ENCODE measurements around the gene RNU6-9. TPM values are rescaled to one million over a fixed set of nuclear protein-coding genes. Genes with fewer than 3 reads are reported as not detected.
"Not testable (repeated sequence)": the region's sequence is repeated elsewhere in the genome, so short reads cannot be mapped to it uniquely, and the experiment has no call there.

RNU6-9 gene
- total RNA-seq, 1 donor from 2014 or later, result not detected

GRCh38 chr19:889662-890295, 3.5 kb upstream of the RNU6-9 start:
- no peak for DNase-seq (ENCODE audit: low read depth)
- H3K9ac ChIP-seq (ENCODE audit: low read length), result no peak overlapping the region
- no peak overlapping the region for H3K4me3 Mint-ChIP-seq (ENCODE audit: unreplicated experiment)
- no peaks in the 10 kb centered on the region for H3K27me3 ChIP-seq (ENCODE audit: insufficient read depth, low read length)
- peaks cover 23% of the 10 kb centered on the region for H3K79me2 ChIP-seq (ENCODE audit: insufficient read depth, low read length)
- H2AFZ ChIP-seq (ENCODE audit: low read depth, low read length), result no peak overlapping the region
- H3K36me3 Mint-ChIP-seq (ENCODE audit: low read depth, unreplicated experiment), result peaks cover 11% of the 10 kb centered on the region
- no peaks in the 10 kb centered on the region for H3K4me1 ChIP-seq (ENCODE audit: insufficient read depth, low read length)
- no peak overlapping the region for H3K27ac ChIP-seq (ENCODE audit: low read depth, low read length)
- H3K27me3 Mint-ChIP-seq (ENCODE audit: low read depth, unreplicated experiment), result no peaks in the 10 kb centered on the region
- no peak overlapping the region for H3K4me2 ChIP-seq (ENCODE audit: low read length)
- H3K9me3 ChIP-seq (ENCODE audit: insufficient read depth, low read depth, low read length), result no peaks in the 10 kb centered on the region
- no peak overlapping the region for H3K4me3 ChIP-seq (ENCODE audit: insufficient read depth, low read depth, low read length)
- no peaks in the 10 kb centered on the region for H3K9me3 Mint-ChIP-seq (ENCODE audit: unreplicated experiment)
- FAIRE-seq, result no peak
- H4K20me1 ChIP-seq (ENCODE audit: insufficient read depth, low read length), result no peaks in the 10 kb centered on the region
- H3K4me1 Mint-ChIP-seq (ENCODE audit: low read depth, unreplicated experiment), result no peaks in the 10 kb centered on the region
- no peaks in the 10 kb centered on the region for H3K36me3 ChIP-seq (ENCODE audit: insufficient read depth, low read length)
- no peak overlapping the region for H3K27ac Mint-ChIP-seq (ENCODE audit: unreplicated experiment)
- TF ChIP-seq, protein P1, sequence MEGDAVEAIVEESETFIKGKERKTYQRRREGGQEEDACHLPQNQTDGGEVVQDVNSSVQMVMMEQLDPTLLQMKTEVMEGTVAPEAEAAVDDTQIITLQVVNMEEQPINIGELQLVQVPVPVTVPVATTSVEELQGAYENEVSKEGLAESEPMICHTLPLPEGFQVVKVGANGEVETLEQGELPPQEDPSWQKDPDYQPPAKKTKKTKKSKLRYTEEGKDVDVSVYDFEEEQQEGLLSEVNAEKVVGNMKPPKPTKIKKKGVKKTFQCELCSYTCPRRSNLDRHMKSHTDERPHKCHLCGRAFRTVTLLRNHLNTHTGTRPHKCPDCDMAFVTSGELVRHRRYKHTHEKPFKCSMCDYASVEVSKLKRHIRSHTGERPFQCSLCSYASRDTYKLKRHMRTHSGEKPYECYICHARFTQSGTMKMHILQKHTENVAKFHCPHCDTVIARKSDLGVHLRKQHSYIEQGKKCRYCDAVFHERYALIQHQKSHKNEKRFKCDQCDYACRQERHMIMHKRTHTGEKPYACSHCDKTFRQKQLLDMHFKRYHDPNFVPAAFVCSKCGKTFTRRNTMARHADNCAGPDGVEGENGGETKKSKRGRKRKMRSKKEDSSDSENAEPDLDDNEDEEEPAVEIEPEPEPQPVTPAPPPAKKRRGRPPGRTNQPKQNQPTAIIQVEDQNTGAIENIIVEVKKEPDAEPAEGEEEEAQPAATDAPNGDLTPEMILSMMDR (IDR thresholded peaks at IDR 0.05; ENCODE audit: insufficient read depth, low read depth, low read length), result no peak
- no peak for TF ChIP-seq EZH2 (IDR thresholded peaks at IDR 0.05; ENCODE audit: insufficient read depth, low read length)

DNA sequence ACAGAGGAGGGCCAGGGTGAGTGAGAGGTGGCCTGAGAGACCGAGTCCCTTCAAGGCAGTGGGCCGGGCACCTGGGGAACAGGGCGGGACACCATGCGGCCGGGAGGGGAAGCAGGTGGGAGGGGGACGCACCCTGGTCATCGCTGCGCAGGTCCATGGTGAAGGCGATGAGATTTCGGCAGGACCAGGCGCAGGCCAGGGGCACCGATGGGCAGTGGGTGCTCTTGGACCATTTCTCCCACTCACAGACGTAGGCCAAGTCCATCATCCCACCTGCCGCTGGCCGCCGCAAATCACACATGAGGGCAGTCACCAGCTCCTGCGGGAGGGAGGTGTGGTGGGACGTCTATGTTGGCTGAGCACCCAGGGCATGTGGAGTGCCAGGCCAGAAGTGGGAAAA, 2.5 kb upstream of the RNU6-9 start:
- DNase-seq (ENCODE audit: low read depth), result no peak
- Histone ChIP-seq H3K27me3 (ENCODE audit: insufficient read depth, low read length) (no peaks in the 10 kb centered on the region), H3K4me1 (ENCODE audit: insufficient read depth, low read length) (no peaks in the 10 kb centered on the region), H3K9me3 (ENCODE audit: insufficient read depth, low read depth, low read length) (no peaks in the 10 kb centered on the region), H4K20me1 (ENCODE audit: insufficient read depth, low read length) (peaks cover under 1% of the 10 kb centered on the region), H2AFZ (ENCODE audit: low read depth, low read length) (no peak overlapping the region), H3K9ac (ENCODE audit: low read length) (no peak overlapping the region), H3K4me3 (ENCODE audit: insufficient read depth, low read depth, low read length) (no peak overlapping the region), H3K4me2 (ENCODE audit: low read length) (no peak overlapping the region), H3K79me2 (ENCODE audit: insufficient read depth, low read length) (peaks cover 23% of the 10 kb centered on the region), H3K27ac (ENCODE audit: low read depth, low read length) (no peak overlapping the region), H3K36me3 (ENCODE audit: insufficient read depth, low read length) (no peaks in the 10 kb centered on the region)
- FAIRE-seq, result no peak
- no peak overlapping the region for H3K27ac Mint-ChIP-seq (ENCODE audit: unreplicated experiment)
- peak overlapping the region; percentile 76 for H3K4me3 Mint-ChIP-seq (ENCODE audit: unreplicated experiment)
- no peaks in the 10 kb centered on the region for H3K4me1 Mint-ChIP-seq (ENCODE audit: low read depth, unreplicated experiment)
- no peaks in the 10 kb centered on the region for H3K9me3 Mint-ChIP-seq (ENCODE audit: unreplicated experiment)
- no peaks in the 10 kb centered on the region for H3K27me3 Mint-ChIP-seq (ENCODE audit: low read depth, unreplicated experiment)
- peaks cover 13% of the 10 kb centered on the region for H3K36me3 Mint-ChIP-seq (ENCODE audit: low read depth, unreplicated experiment)
- TF ChIP-seq, protein P1 (IDR thresholded peaks at IDR 0.05; ENCODE audit: insufficient read depth, low read depth, low read length), result no peak
- TF ChIP-seq EZH2 (IDR thresholded peaks at IDR 0.05; ENCODE audit: insufficient read depth, low read length), result no peak

GRCh38 chr19:891421-892200, 1.7 kb upstream of the RNU6-9 start:
- H3K36me3 ChIP-seq (ENCODE audit: insufficient read depth, low read length); H3K27me3 Mint-ChIP-seq (ENCODE audit: low read depth, unreplicated experiment); H4K20me1 ChIP-seq (ENCODE audit: insufficient read depth, low read length); FAIRE-seq; H3K4me1 ChIP-seq (ENCODE audit: insufficient read depth, low read length); H3K9me3 ChIP-seq (ENCODE audit: insufficient read depth, low read depth, low read length); DNase-seq (ENCODE audit: low read depth); H3K27ac ChIP-seq (ENCODE audit: low read depth, low read length); H3K27me3 ChIP-seq (ENCODE audit: insufficient read depth, low read length); H3K4me1 Mint-ChIP-seq (ENCODE audit: low read depth, unreplicated experiment); H3K27ac Mint-ChIP-seq (ENCODE audit: unreplicated experiment); H3K9me3 Mint-ChIP-seq (ENCODE audit: unreplicated experiment); H2AFZ ChIP-seq (ENCODE audit: low read depth, low read length): not testable (repeated sequence)
- Mint-ChIP-seq H3K36me3 (ENCODE audit: low read depth, unreplicated experiment) (peaks cover 17% of the 10 kb centered on the region), H3K4me3 (ENCODE audit: unreplicated experiment) (peak overlapping the region; percentile 88)
- H3K4me3 ChIP-seq (ENCODE audit: insufficient read depth, low read depth, low read length), result peak overlapping the region; percentile 87
- H3K9ac ChIP-seq (ENCODE audit: low read length), result peak overlapping the region; percentile 91
- peaks cover 23% of the 10 kb centered on the region for H3K79me2 ChIP-seq (ENCODE audit: insufficient read depth, low read length)
- peak overlapping the region; percentile 96 for H3K4me2 ChIP-seq (ENCODE audit: low read length)
